GM21423 (cell line): Measurements from ENCODE around the gene RASSF4.

Source experiments
- ATAC-seq: cut with Tn5 transposase; IDR thresholded peaks from one replicate; pipeline ENCODE4 v1.9.1; 2021; ENCODE audit warnings: mild to moderate bottlenecking, moderate library complexity; ENCODE audit not compliant: unreplicated experiment

RASSF4 gene

DNA sequence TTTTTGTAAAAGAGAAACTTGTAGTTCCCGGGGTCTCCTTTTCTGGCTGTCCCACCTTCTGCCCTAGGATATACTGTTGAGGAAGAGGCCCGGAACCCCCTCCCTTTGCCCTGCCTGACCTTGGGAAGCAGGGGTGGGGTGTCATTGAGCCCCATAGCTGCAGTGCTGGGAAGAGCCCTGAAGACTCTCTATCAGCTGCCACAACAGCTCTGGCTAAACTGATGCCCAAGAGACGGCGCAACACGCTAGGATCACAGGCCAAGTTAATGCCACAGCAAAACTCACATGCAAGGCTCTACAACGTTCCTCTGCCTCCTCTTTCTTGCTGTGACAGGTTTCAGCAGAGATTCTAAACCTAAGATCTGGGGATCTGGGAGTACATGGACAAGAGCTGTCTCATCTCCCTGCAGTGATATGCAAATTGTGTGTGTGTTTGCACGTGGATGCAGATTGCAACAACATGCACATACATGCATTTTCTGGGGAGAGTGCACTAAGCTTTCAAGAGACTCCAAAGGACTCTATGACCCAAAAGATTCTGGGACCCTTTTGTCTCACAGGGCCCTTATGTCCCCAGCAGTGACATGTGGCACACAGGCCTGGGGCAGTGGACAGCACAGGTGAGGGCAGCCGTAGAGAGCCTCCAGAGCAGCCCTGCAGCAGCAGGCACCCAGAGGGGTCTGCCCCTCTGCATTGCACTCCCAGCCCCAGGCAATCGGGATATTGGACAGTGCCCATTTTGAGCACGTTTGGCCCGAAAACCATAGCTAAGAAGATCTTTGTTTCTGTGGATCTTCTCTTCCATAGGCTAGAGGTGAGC is 2.5 kb downstream of the RASSF4 start:
- ATAC-seq, result no peak

DNA sequence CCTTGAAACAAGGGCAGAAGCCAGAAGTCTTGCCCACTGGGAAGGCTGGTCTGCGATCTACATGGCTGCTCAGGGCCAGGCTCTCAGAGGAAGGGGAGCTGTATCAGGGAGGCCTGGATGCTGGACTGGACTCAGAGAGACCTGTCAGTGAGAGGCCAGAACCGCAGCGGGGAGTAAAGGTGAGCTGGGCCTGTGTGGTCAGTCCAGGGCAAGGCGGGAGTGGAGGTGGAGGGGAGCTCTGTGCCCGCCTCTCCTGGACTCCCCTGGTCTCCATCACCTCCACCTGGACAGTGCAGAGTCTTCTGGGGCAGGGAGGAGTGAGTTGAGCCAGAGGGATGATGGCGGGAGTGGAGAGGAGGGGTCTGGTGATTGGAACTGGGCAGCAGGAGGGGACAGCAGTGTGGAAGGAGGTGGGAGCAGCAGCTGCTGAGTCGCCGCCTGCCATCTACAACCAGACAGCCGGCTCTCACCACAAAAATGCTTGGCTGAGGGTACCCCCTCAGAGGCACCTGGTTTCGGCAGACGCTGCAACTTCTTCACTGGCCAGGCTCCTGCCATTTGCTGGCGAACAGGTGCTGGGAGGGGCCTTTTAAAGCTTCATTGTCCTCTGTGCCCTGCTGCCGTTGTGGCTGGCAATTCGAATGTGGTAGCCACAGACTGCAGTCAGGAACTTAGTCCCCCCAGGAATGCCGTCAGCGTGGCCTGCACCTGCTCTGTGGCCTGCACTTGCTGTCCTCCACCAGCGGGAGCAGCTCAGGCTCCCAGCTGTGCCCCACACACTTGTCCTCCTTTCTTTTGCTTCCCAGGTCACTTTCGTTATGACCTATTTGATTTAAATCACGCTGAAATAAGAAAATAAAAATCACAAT is 3.5 kb downstream of the RASSF4 start:
- no peak for ATAC-seq

DNA sequence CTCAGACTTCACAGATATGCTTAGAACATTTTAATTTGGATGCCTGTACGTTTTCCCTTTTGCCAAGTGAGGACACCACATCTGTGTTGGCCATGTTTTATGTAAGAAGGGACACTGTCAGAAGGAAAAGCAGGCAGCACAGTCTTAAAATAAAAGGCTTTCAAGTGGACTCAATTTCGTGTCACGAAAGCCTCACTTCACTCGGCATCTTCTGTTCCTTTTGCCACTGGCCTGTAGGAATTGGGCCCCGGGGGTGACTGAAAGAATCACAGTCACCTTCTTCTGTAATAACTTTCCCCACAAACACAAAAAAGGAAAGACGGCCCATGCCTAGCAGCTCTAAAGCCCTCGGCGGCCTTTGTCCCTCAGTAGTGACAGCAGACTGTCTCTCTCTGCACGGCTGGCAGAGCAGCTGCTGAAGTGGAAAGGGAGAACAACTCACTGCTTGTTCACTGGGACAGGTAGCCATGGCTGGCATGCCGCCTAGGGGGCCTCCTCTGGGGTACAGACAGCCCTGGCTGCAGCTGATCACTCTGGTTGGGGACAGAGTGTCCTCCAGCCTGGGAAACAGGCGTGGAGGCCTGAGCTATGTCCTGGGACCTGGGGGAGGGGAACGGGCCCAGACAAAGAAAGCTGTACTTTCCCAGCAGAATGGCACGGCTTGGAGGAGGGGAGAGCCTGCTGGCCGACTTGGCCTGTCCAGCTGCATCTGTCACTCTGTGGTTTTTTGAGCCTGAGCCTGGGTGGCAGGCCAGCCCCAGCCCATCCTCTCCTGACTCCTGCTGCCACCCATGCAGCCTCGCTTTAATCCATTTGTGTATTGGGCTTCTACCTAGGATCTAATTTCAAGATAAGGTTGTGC is 4.4 kb downstream of the RASSF4 start:
- ATAC-seq, result no peak

DNA sequence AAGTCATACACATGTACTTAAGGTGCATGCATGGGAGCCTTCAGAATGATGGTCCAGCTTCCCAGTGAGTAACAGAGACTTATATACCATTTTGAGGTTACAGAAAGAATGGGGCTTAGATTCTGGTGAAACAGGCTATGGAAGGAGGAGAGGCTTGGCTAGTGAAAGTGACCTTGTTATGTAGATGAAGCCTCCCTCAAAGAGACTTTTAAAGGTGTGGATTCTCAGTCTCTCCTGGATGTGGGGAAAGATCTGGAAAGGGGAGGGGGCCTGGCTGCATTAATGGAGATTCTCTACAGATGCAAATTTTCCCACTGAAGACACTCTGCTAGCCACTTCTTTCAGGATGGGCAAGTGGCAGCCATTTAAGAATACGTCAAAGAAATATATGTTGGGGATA is 5.5 kb downstream of the RASSF4 start:
- no peak for ATAC-seq

DNA sequence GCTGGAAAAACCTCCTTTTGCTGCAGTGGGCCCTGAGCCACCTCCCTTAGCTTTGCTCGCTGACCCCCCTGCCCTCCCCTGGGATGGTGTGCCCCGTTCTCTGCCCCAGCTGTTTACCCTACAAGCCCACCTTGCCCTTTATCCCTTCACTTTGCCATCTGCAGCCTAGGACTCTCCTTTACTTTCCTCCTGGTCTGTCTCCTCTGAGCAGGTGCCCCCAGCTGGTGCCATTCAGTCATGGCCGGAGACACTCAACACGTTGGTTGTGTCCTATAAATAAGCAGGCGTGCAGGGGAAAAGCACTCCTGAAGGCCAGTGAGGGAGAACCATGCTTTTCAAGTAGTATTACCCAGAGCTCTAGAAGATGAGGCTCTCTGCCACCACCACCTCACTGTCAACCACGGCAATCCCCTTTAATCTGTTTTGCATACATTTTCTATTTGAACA is 6.1 kb downstream of the RASSF4 start:
- peak; percentile 24 for ATAC-seq

DNA sequence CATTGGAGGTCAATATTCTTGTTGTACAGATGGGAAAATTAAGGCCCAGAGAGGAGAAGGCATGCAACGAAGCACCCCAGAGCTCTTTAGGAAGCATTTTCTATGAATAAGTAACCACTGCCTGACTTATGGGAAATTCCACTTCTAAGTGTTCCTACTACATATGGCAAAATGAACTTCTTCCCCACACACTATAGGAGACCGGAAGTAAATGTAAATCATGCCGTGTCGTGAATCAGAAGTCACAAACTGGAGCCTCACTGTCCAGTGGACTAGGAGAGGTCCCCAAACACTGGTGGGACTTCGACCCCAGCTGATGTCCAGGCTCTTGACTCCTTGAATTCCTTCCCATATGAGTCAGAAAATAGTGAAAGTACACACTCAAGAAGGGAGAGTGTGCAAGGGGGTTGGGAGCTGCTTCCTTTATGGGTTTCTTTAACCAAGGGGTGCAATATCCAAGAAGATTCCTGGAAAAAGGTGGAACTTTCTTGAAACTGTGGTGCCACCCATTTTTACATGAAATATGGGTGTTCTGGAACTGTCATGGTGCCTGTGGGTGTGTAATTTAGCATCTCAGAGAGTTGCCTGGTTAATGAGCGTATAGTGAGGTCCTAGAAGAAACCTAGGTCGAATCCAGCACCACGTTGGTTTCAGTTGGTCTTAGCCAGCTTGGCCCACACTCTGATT is 6.7 kb downstream of the RASSF4 start:
- peak; percentile 22 for ATAC-seq

DNA sequence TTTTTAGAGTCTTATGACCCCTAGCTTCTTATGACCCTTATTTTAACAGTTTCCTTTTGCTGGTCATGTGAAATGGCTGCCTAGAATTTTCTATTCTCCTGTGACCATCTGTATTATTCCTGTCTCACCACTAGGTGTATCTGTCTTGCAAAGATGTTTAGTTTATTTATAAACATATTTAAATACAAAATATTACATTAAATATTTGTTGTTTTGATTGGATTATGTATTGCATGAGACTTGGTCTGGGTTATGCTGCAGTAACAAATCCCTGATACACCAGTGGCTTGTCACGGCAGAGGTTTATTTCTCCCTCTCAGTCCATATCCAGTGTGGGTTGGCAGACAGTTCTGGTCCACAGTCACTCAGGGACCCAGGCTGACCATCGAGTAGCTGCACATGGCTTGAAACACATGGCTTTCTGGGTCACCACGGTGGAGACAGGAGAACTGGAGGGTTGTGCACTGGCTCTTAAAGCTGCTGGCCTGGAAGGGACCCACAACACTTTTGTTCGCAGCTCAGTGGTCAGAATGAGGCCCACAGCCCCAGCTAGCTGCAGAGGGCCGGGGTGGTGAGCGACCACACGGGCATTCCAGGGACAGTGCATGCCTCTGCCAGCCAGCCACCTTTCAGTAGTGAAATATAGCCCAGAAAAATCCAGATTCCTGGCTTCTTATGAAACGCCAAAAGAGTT is 7.4 kb downstream of the RASSF4 start:
- ATAC-seq, result no peak

DNA sequence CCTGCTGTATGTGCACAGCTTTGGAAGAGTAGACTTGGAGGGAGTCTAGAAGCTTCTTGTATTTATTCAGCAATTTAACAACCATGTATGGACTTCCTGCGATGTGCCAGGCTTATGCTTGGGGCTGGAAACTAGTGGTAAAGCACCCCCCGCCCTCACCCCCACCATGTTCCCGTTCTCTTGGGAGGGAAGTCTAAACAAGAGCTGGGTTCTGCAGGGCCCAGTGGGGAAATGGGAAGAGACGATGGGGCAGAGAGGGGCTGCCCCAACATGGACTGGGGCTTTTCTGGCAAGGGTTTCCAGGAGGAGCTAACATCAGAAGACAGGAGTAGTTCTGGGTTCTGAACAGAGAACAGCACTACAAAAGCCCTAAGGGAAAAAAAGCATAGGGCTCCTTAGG is 8.0 kb downstream of the RASSF4 start:
- no peak for ATAC-seq

DNA sequence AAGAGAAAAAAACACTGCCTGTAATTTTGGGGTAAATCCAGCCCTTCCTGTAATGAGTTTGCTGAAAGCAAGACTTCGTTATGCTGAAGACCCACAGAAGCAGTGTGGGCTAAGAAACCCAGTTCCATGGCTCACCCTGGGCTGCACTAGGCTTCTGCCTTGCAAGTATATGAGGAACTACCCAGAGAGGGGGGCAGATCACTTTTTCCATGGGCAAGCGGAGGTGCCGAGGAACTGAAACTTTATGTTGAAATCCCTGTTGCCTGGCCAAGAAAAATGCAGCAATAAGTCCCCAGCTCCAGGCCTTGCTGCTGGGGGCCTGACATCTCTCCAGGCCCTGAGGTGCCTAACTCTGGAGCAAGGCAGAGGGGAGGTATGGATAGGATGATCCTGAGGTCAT is 8.5 kb downstream of the RASSF4 start:
- no peak for ATAC-seq

DNA sequence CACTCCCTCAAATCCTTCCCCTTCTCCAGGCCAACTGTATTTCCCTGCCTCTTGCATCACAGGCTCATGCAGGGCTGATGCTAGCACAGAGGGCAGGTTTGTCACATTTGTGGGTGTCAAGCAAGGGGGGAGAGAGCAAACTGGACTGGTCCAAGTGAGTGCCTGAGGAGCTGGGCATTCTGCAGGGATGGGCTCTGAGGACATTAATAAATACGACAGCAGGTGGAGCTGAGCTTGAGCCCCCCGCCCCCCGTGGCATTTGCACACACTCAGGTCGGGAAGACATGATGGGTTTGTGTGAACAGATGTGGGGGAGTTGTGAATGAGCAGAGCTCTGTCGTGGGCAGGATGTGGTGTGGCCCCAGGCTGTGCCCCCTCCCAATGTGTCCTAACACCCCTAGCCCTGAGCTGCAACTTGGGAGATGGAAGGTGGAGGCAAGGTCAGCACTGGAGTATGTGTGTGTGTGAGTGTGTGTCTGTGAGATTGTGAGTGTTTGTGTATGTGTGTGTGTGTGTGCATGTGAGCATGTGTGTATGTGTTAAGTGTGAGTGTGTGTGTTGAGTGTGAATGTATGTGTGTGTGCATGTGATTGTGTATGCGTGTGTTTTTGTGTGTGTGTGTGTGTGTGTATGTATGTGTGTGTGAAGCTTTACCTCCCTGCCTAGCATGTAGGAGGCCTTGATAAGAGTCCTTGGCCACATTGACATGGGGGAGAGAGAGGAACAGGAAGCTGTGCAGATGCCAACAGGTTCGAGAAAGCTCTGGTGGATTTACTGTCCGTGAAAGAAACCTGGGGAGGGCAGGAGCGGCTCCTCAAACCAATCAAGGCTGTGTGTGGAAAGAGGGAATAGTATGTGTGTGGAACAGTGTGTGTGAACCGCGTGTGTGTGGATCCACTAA is 9.1 kb downstream of the RASSF4 start:
- ATAC-seq, result no peak

DNA sequence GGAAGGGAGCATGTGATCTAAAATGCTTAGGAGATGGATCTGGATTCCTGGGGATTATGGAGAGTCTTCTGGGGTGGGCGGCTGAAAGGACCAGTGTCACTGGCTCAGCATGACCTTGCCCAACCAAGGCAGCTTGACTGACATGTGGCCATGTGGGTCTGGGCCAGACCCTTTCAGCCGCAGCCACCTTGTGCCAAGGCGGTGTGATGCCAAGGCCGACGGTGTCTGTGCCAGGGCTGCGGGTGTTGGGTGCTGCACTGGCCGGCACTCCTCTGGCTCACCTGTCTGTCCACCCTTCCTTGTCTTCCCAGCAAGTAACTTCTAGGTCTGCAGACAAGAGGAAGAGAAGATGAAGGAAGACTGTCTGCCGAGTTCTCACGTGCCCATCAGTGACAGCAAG is 10.3 kb downstream of the RASSF4 start:
- ATAC-seq, result no peak

DNA sequence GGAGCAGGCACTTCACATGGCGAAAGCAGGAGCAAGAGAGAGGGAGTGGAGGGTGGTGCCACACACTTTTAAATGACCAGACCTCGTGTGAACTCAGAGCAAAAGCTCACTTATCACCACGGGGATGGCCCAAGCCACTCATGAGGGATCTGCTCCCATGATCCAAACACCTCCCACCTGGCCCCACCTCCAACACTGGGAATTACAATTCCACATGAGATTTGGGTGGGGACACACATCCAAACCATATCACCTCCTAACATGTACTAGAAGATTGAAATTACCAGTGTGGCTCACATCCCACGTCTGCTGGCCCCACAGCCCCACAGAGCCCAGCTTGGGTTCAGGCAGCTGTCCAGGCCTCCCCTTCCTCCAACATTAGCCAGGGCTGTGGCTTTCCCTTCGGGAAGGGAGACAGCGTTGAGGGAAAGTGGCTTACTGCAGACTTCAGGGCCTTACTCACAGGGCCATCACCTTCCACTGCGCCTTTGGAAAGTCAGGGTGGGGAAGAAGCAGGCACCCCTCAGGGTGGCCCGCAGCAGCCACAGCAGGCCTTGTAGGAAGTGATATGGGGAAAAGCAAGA is 11.3 kb downstream of the RASSF4 start:
- ATAC-seq, result no peak

DNA sequence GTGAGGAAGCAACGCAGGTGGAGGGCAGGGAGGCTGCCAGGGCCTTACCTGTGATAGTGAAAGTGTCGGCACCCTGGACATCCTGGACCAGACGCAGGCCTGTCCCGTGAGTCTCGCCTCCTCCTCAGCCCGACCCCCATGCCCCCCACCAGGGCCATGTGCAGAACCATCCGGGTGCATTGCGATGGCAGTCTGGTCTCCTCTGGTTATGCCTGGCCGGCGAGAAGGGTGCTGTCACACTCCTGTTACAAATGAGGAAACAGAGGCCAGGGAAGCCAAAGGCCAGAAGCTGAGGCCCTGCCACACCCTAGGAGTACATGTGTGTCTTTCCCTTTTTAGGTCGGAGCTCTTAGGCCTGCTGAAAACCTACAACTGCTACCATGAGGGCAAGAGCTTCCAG is 11.8 kb downstream of the RASSF4 start:
- no peak for ATAC-seq

DNA sequence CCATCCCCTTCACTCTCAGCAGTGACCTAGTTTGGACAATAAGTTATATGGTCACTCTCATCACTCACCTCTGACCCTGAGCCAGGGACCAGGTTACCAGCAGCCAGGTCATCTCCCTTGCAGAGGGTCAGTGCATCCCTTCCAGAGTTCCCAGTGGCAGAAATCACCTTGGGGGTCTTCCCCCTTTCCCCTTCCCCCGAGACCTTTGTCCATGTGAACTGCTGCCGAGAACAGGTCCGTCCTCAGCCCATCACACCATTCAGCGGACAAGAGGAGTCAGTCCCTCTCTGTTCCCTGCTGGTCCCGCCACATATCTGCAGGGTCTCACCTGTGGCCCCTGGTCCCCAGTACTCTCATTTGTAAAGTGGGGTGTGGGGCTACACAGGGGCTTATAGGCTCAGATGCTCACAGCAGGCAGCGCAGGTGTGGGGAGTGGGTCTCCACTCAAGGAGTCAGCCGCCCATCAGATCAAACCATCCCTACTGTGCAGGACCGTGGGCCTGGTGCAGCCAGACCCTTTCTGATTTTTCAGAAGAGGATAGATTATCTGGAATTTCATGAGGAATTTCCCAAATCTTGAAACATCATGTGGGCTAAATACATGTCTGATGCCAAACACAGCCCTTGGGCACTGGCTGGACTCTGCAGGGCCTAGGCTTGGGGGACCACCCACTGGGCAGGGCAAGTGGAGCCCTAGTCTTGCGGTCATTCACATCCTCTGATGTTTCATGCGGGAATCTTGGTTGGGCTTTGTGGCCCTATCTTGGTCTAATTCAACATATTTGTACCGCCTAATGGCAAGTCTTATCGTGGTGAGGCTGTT is 12.5 kb downstream of the RASSF4 start:
- no peak for ATAC-seq

DNA sequence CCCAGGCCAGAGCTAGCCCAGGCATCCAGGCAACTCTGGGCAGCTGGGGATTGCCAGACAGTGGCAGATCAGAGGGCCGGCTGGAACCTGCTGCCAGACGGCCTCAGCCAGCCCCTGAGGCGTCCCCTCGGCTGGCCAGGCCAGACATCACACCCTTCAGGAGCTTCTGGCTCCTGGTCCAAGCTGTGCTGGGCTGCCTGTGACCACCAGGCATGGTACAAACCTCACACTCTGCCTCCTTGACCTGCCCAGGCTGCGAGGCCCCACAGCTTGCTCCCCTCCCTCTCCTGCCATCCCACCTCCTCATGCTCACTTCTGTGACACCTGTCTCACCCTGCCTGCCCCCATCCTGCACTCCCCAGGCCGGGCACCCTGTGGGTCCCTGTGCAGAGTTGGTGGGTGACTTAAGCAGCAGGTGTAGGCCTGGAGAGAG is 13.3 kb downstream of the RASSF4 start:
- no peak for ATAC-seq

DNA sequence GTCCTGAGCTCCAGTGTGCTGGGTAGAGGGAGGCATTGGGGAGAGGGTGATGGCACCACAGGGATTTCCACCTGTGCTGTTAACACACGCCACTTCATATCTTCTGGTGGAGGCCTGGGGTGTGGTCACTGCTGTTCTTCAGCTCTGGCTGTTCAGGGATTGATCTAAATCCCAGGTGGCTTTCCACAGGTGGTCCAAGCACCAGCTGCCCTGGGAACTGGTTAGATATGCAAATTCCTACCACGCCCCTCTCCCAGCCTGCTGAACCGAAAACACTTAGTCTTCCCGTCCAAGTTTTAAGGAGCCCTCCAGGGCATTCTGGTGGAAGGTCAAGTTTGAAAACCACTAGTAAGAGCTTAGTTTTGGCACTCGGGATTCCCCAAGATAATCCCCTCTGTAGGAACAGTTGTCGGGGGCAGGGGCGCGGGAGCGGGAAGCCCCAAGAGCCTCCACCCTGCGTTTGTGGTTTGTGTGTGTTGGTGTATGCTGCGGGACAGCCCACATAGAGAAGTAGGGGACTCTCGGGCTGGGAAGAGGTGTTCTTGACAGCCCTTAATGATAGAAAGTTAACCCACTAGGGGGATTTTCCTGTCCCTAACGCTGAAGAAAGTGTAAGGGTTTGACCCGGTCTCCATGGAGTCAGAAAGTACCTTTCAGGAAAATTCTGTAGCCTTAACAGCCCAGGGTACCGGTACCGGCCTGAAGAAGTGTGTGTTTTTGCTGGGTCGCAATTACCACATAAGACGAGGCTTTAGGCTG is 13.9 kb downstream of the RASSF4 start:
- ATAC-seq, result peak; percentile 26

DNA sequence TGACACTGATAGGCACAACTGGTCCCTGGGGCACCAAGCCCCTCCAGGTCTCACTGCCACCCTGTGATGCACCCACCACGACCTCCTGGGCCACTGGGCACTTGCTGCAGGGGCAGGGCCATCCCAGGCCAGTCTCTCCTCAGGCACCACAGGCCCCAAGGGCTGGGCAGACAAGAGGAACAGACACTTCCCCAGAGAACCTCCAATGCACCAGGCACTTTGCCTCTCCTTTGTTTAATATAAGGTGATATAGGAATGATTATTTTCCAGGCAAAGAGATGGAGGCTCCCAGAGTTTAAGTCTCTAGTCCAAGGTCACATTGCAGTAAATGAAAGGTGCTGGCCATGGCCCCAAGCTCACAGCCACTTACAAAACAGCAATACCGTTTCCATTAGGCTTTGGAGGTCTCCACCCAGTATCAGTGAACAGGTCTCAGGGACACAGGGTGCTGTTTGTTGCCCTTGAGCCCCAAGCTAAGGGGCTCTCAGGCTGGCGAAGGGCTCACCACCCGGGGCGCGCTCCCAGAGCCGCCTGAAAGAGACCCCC is 14.6 kb downstream of the RASSF4 start:
- ATAC-seq, result peak; percentile 0
